ENCODE results near the gene NRDC.

- TF ChIP-seq CTCF (IDR thresholded peaks at IDR 0.05) (no peak), POLR2A (IDR thresholded peaks at IDR 0.05) (no peak)
Measured at GRCh38 chr1:51740652-51741051, 137.9 kb downstream of the NRDC start.
